Liver (tissue), 9 donors: ENCODE measurements around the gene TMBIM1. TPM values are rescaled to one million over a fixed set of nuclear protein-coding genes. Genes with fewer than 3 reads are reported as not detected.

Experiments
- DNase-seq: peaks from one replicate; pipeline ENCODE4 v3.0.0-alpha.2; 2017; ENCODE audit warnings: low spot score
- H3K27ac ChIP-seq, 2 donors: one replicate each; pipeline ENCODE4 v1.7.0; 2013; ENCODE audit warnings: inconsistent platforms in 2 of 2, low read length in 2 of 2, control low read depth in 1 of 2, low read depth in 1 of 2, mild to moderate bottlenecking in 1 of 2
- H3K27me3 ChIP-seq, 4 donors: one replicate each; pipeline versions ENCODE4 v1.6.1 to v1.7.0; 2013; ENCODE audit warnings: low read length in 3 of 4, inconsistent platforms in 1 of 4, mild to moderate bottlenecking in 1 of 4, moderate library complexity in 1 of 4; ENCODE audit not compliant: control insufficient read depth in 4 of 4, insufficient read depth in 4 of 4
- H3K36me3 ChIP-seq, 4 donors: one replicate each; pipeline versions ENCODE4 v1.6.1 to v1.7.0; 2013; ENCODE audit warnings: low read length in 3 of 4, mild to moderate bottlenecking in 3 of 4, low read depth in 1 of 4, moderate library complexity in 1 of 4; ENCODE audit not compliant: control insufficient read depth in 4 of 4, insufficient read depth in 3 of 4
- H3K4me1 ChIP-seq, 4 donors: one replicate each; pipeline versions ENCODE4 v1.6.1 to v1.7.0; 2013; ENCODE audit warnings: low read length in 3 of 4, mild to moderate bottlenecking in 3 of 4, moderate library complexity in 1 of 4; ENCODE audit not compliant: control insufficient read depth in 4 of 4, insufficient read depth in 4 of 4
- H3K4me3 ChIP-seq, 3 donors: one replicate each; pipeline versions ENCODE4 v1.6.1 to v1.7.0; 2013; ENCODE audit warnings: low read length in 3 of 3, control low read depth in 1 of 3, low read depth in 1 of 3, mild to moderate bottlenecking in 1 of 3
- H3K9ac ChIP-seq, 2 donors: one replicate each; pipeline ENCODE4 v1.7.0; 2013; ENCODE audit warnings: low read length in 2 of 2, mild to moderate bottlenecking in 2 of 2, moderate library complexity in 2 of 2, control low read depth in 1 of 2, low read depth in 1 of 2
- H3K9me3 ChIP-seq, 4 donors: one replicate each; pipeline versions ENCODE4 v1.6.1 to v1.7.0; 2013; ENCODE audit warnings: low read length in 3 of 4; ENCODE audit not compliant: control insufficient read depth in 4 of 4
- EGR1 ChIP-seq, 2 donors: IDR thresholded peaks; 2 replicates each; pipeline ENCODE4 v1.6.1; 2016 to 2018; ENCODE audit warnings: antibody characterized with exemption in 2 of 2, low read depth in 2 of 2
- FOXA1 ChIP-seq: IDR thresholded peaks from 2 replicates; pipeline ENCODE4 v1.6.1; 2016; ENCODE audit warnings: antibody characterized with exemption
- FOXA2 ChIP-seq: IDR thresholded peaks from 2 replicates; pipeline ENCODE4 v1.6.1; 2016; ENCODE audit warnings: antibody characterized with exemption
- HNF4A ChIP-seq, 2 donors: conservative IDR thresholded peaks; 2 replicates each; pipeline ENCODE4 v1.6.1; 2016; ENCODE audit warnings: antibody characterized with exemption in 2 of 2, mild to moderate bottlenecking in 2 of 2
- JUND ChIP-seq, 2 donors: IDR thresholded peaks; 2 replicates each; pipeline ENCODE4 v1.6.1; 2016; ENCODE audit warnings: antibody characterized with exemption in 2 of 2
- MAX ChIP-seq: IDR thresholded peaks from 2 replicates; pipeline ENCODE4 v1.6.1; 2016; ENCODE audit warnings: antibody characterized with exemption
- REST ChIP-seq: IDR thresholded peaks from 2 replicates; pipeline ENCODE4 v1.6.1; 2016; ENCODE audit warnings: antibody characterized with exemption, mild to moderate bottlenecking
- RXRA ChIP-seq, 2 donors: IDR thresholded peaks; 2 replicates each; pipeline ENCODE4 v1.6.1; 2017 to 2018; ENCODE audit warnings: antibody characterized with exemption in 2 of 2, mild to moderate bottlenecking in 1 of 2
- TAF1 ChIP-seq: conservative IDR thresholded peaks from 2 replicates; pipeline ENCODE4 v1.6.1; 2016; ENCODE audit warnings: antibody characterized with exemption, mild to moderate bottlenecking
- ZBTB33 ChIP-seq: IDR thresholded peaks from 2 replicates; pipeline ENCODE4 v1.6.1; 2016; ENCODE audit warnings: antibody characterized with exemption
- WGBS: extraction: QIAGEN DNeasy Blood & Tissue Kit; methylation state at CpG from one replicate; pipeline ENCODE4 v1.1.7; 2013; 5-methylcytosine and 5-hydroxymethylcytosine counted together
- polyA plus RNA-seq, 2 donors: library from polyadenylated mRNA; stranded (reverse) in 1 of 2; unstranded in 1 of 2; fragments of 200-250 nt in 1 of 2; fragments of >200 nt in 1 of 2; fragmentation: Nextera tagmentation in 1 of 2; extraction: Ambion mirVana in 1 of 2; gene quantifications; one replicate each; pipeline versions ENCODE4 v1.2.1 to v1.2.3, GENCODE V29; 2013 to 2015
- total RNA-seq, 2 donors: library from RNA; depleted of rRNA; stranded (reverse); fragments of >200 nt; gene quantifications; one replicate each; pipeline ENCODE4 v1.2.3, GENCODE V29; 2014
- donor health status: healthy.
- donor health status: healthy.
- donor health status: healthy.
- donor health status: healthy.
- donor health status: healthy.

Gene TMBIM1
- total and polyA plus RNA-seq, 4 donors: 61.8 to 133 (median 114) TPM

GRCh38 chr2:218272531-218273212 lies 19.6 kb downstream of the TMBIM1 start (continued):
- TF ChIP-seq ZBTB33: no peak
- no peak for TF ChIP-seq EGR1 (IDR thresholded peaks at IDR 0.05; ENCODE audit: low read depth in 2 of 2)
- TF ChIP-seq JUND (IDR thresholded peaks at IDR 0.05): peak; percentile 22 to 41
- no peak for TF ChIP-seq REST
- peak; percentile 67 for TF ChIP-seq FOXA2
- TF ChIP-seq HNF4A (conservative IDR thresholded peaks at IDR 0.05): peak; percentile 46 to 60
- TF ChIP-seq TAF1: no peak

GRCh38 chr2:218271865-218272530 lies 20.3 kb downstream of the TMBIM1 start:
- Histone ChIP-seq H3K4me3 (no peak overlapping the region), H3K4me1 (peaks cover 2 to 37% (median 29%) of the 10 kb centered on the region in 4 donors)
- TF ChIP-seq REST: no peak
- no peak for TF ChIP-seq HNF4A (conservative IDR thresholded peaks at IDR 0.05)
- no peak for TF ChIP-seq TAF1
- TF ChIP-seq MAX: no peak
- TF ChIP-seq FOXA2: no peak
- no peak for TF ChIP-seq FOXA1
- TF ChIP-seq RXRA (IDR thresholded peaks at IDR 0.05): no peak

More at GRCh38 chr2:218271865-218272530, 20.3 kb downstream of the TMBIM1 start:
- no peak for DNase-seq
- H3K9me3 ChIP-seq: no peaks in the 10 kb centered on the region
- no peaks in the 10 kb centered on the region for H3K27me3 ChIP-seq
- peak overlapping the region; percentile 35 to 49 for H3K27ac ChIP-seq
- peaks cover 8 to 34% (median 32%) of the 10 kb centered on the region in 4 donors for H3K36me3 ChIP-seq
- 65% methylated on average over 5 of the region's 5 CpGs for WGBS
- H3K9ac ChIP-seq: no peak overlapping the region
